Measurements from ENCODE around the gene CLMP.
"Not testable (repeated sequence)": the region's sequence is repeated elsewhere in the genome, so short reads cannot be mapped to it uniquely, and the experiment has no call there.

CLMP gene

GRCh38 chr11:123218451-123218850, 23.4 kb upstream of the CLMP start:
- no peak for DNase-seq (ENCODE audit: low read depth in 2 of 2, low spot score in 1 of 2)

- DNase-seq (ENCODE audit: low read depth in 2 of 2, low spot score in 1 of 2), result no peak
Measured at GRCh38 chr11:123217897-123218296, 22.8 kb upstream of the CLMP start.

- DNase-seq (ENCODE audit: low read depth in 2 of 2, low spot score in 1 of 2), result no peak
Measured at GRCh38 chr11:123216249-123216648, 21.2 kb upstream of the CLMP start.

GRCh38 chr11:123214940-123215339, 19.9 kb upstream of the CLMP start:
- no peak for DNase-seq (ENCODE audit: low read depth in 2 of 2, low spot score in 1 of 2)

GRCh38 chr11:123214396-123214795, 19.3 kb upstream of the CLMP start:
- no peak for DNase-seq (ENCODE audit: low read depth in 2 of 2, low spot score in 1 of 2)

GRCh38 chr11:123213307-123213771, 18.3 kb upstream of the CLMP start:
- no peak for DNase-seq (ENCODE audit: low read depth in 2 of 2, low spot score in 1 of 2)

- DNase-seq (ENCODE audit: low read depth in 2 of 2, low spot score in 1 of 2), result no peak
Measured at GRCh38 chr11:123212406-123212805, 17.4 kb upstream of the CLMP start.

- no peak for DNase-seq (ENCODE audit: low read depth in 2 of 2, low spot score in 1 of 2)
Measured at GRCh38 chr11:123211981-123212380, 16.9 kb upstream of the CLMP start.

- DNase-seq (ENCODE audit: low read depth in 2 of 2, low spot score in 1 of 2), result no peak
Measured at GRCh38 chr11:123211149-123211852, 16.3 kb upstream of the CLMP start.

- DNase-seq (ENCODE audit: low read depth in 2 of 2, low spot score in 1 of 2), result no peak
Measured at GRCh38 chr11:123209591-123209990, 14.5 kb upstream of the CLMP start.

GRCh38 chr11:123206791-123207434, 11.9 kb upstream of the CLMP start:
- DNase-seq (ENCODE audit: low read depth in 2 of 2, low spot score in 1 of 2), result no peak

- DNase-seq (ENCODE audit: low read depth in 2 of 2, low spot score in 1 of 2), result not testable (repeated sequence)
Measured at GRCh38 chr11:123206055-123206454, 11.0 kb upstream of the CLMP start.

GRCh38 chr11:123203934-123204333, 8.9 kb upstream of the CLMP start:
- DNase-seq (ENCODE audit: low read depth in 2 of 2, low spot score in 1 of 2), result no peak

- DNase-seq (ENCODE audit: low read depth in 2 of 2, low spot score in 1 of 2), result no peak
Measured at GRCh38 chr11:123203471-123203870, 8.4 kb upstream of the CLMP start.

GRCh38 chr11:123202155-123203151, 7.4 kb upstream of the CLMP start:
- no peak for DNase-seq (ENCODE audit: low read depth in 2 of 2, low spot score in 1 of 2)

- no peak for DNase-seq (ENCODE audit: low read depth in 2 of 2, low spot score in 1 of 2)
Measured at GRCh38 chr11:123200264-123200663, 5.2 kb upstream of the CLMP start.

GRCh38 chr11:123197711-123198110, 2.7 kb upstream of the CLMP start:
- no peak for DNase-seq (ENCODE audit: low read depth in 2 of 2, low spot score in 1 of 2)

GRCh38 chr11:123196060-123196714, 1.1 kb upstream of the CLMP start:
- DNase-seq (ENCODE audit: low read depth in 2 of 2, low spot score in 1 of 2), result no peak

- no peak for DNase-seq (ENCODE audit: low read depth in 2 of 2, low spot score in 1 of 2)
Measured at GRCh38 chr11:123194337-123195187, 486 bp downstream of the CLMP start.

GRCh38 chr11:123193742-123194141, 1.3 kb downstream of the CLMP start:
- no peak for DNase-seq (ENCODE audit: low read depth in 2 of 2, low spot score in 1 of 2)
